Measurements from ENCODE around the gene METTL27. TPM values are rescaled to one million over a fixed set of nuclear protein-coding genes. Genes with fewer than 3 reads are reported as not detected.

The METTL27 gene
- total RNA-seq, 1 donor from 2014 or later: 0.41 TPM

Other genes with a start within 250 kb of the METTL27 start
- gene MLXIPL, start 218.0 kb downstream of the METTL27 start, total RNA-seq: not detected in 2 replicates
- gene VPS37D, start 174.7 kb downstream of the METTL27 start, total RNA-seq: 2.8 and 6.9 TPM in 2 replicates
- gene DNAJC30, start 159.1 kb downstream of the METTL27 start, total RNA-seq: 4.6 and 5.4 TPM in 2 replicates
- 57.3 and 59.3 TPM in 2 replicates for gene BUD23, start 158.9 kb downstream of the METTL27 start, total RNA-seq
- 19.5 and 22.0 TPM in 2 replicates for gene STX1A, start 122.8 kb downstream of the METTL27 start, total RNA-seq
- gene ABHD11, start 103.7 kb downstream of the METTL27 start, total RNA-seq: 12.4 and 14.3 TPM in 2 replicates
- gene CLDN3, start 72.2 kb downstream of the METTL27 start, total RNA-seq: not detected in 2 replicates
- 0.93 and 9.4 TPM in 2 replicates for gene CLDN4, start 11.5 kb downstream of the METTL27 start, total RNA-seq
- not detected in 2 replicates for gene TMEM270, start 18.6 kb upstream of the METTL27 start, total RNA-seq
- gene ELN, start 185.7 kb upstream of the METTL27 start, total RNA-seq: 0.35 and 1.8 TPM in 2 replicates
- 56.8 and 64.8 TPM in 2 replicates for gene LIMK1, start 241.3 kb upstream of the METTL27 start, total RNA-seq

All from glomerular endothelial cell (primary cell).